Measurements from ENCODE around the gene TEX29.

The TEX29 gene

DNA sequence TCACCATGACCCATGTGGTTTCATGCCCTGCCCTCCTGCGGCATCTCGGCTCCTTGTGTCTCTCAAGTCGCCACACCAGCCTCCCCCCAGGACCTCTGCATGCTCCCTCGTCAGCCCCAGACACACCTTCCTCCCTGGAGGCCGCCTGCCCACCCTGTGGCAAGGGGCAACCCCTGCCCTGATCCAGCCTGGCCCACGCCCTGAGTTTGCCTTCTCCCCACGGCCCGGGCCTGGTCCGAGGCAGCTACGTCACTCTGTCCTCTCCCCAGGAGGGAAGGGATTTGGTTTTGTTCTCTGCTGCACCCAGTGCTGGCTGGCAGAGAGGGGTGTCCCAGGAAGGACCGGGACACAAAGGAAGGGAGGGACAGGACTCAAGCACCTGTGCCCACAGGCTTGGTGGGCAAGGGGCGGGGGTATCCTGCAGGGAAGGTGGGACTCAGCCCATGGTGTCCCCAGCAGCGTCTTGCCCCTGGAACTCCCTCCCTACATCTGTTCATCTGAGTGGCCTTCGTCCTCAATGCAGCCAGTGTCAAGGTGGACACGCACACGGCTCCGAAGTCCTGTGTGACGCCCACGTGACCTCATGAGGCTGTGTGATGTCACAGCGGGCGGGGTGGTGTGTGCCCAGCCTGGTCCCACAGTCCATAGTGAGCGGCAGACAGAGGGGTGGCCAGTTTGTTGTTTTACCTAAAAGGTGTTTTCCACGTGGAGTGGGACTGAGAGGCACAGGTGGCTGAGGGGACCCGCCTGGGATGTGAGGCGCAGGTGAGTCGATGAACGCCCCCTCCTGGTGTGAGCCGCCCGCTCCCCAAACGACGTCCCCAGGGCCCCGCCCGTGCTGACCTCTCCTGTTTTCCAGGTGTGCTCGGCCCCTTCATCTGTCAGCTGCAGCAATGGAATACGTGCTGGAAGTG lies at the start of gene TEX29:
TEX29 (plus strand) TSS at position 645 of the 914 bp plus-strand sequence; CDS start at position 894, 249 bp downstream.
- DNase-seq: no peak

DNA sequence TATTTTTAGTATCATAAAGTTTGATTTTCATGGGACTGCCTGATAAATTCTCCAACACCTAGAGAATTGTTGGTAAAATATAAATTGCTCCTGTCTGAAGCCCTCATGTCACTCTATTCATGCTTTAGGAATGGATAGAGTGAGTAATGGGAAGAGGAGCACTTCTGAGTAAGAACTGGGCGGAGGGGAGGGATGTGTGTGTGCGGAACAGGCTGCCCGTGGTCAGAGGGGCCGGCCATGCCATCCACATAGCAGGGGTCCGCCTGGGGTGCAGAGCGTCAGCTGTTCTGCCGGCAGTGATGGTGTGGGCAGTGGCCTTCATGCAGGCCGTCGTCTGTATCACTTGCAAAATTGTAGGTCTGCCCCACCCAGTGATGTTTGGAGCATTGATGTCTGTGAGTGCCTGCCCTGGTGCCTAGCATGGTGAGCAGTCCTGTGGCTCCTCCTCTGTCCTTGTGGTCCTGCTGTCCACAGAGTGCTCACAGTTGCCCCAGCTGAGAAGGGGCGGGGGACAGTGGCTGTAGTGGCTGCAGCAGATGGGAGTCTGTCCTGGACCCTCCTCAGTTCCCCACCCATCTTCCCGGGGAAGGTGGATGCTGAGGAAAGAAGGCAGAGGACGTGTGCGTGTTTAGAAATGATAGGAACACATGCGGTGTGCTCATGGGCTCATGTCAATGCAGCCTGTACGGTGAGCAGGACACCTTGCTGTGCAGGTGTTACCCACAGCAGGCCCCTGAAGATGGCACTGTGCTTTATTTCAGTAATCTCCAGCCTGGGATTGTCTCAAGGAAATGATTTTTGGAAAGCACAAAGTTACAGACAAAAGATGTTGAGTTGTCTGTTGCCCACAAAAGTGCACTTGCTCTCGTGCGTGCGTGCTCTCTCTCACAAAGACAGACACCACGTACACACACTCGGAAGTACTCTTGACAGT lies 49.4 kb upstream of the TEX29 start:
- DNase-seq: no peak

DNA sequence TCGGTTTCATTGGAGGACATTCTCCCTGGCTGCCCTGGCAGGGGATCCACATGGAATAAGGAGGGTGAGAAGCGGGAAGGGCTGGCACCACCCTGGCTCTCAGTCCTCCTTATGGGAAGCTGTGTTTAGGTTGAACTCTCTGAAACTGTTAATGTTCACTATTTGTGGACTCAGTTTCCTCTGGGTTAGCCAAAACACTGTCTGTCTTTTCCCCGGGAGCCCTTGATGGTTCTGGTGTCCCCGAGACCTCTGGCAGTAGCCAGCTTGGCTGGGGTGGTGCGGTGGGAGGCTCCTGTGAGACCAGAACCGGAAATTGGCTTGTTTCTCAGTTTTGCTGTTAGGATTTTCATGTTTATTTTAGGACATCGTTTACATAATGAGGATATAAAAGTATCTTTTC lies 48.3 kb upstream of the TEX29 start:
- no peak for DNase-seq

DNA sequence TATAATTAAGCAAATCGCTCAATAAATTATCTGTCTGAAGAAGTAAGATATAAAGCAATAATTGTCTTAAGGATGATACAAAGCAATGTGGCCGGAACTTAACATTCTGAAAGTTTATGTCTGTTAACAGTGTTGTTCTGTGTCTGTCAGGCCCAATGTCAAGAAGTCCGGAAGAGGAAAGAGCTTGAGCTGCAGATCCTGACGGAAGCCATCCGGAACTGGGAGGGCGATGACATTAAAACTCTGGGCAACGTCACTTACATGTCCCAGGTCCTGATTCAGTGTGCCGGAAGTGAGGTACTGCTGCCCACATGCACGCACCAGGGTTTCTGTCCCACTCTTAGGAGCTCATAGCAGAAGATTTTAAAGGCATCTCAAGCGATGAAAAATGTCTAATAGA lies 45.1 kb upstream of the TEX29 start:
- no peak for DNase-seq

DNA sequence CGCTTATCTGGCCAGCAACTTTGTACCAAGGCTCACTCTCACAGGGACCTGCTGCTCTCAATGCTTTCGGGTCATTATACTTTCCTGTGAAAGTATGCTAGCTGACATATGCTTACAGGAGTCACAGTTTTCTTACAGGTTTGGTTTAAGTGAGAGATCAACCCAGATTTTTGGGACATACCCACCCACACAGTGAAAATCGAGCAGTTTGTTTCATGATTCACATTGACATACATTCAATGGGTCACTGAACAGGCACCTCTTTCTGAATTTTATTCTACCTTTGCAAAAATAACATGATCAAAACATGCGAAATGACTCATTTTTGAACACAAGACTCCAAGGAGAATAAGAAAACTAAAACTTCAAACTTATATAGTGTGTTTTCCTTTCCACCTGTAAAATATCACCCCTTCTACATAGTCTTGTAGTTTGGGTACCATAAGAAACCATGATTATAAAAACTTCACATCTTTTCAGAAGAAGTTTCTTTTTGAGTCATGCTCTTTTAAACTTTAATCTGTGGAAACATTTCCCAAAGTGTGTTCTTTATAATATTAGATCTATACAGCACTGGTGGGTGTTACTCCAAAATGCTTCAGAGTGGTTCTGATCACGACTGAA lies 44.3 kb upstream of the TEX29 start:
- DNase-seq: no peak

DNA sequence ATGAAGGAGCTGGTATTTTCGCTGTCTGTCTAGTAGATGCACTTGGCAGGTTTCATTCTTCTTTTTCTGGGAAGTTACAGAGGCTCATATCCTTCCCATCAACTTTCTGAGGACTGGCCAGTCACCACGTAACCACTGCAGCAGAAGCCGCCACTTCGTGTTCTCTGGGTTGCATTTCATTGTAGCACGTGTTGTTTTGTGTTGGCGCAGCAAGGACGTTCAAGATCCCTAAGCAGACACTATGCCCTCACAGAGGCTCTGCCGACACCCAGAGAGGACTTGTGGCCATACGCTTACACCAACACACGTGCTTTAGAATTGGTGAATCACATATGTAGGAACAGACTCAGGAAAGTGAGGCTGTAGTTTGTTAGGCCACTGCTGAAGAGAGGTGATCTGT lies 42.2 kb upstream of the TEX29 start:
- DNase-seq: no peak

DNA sequence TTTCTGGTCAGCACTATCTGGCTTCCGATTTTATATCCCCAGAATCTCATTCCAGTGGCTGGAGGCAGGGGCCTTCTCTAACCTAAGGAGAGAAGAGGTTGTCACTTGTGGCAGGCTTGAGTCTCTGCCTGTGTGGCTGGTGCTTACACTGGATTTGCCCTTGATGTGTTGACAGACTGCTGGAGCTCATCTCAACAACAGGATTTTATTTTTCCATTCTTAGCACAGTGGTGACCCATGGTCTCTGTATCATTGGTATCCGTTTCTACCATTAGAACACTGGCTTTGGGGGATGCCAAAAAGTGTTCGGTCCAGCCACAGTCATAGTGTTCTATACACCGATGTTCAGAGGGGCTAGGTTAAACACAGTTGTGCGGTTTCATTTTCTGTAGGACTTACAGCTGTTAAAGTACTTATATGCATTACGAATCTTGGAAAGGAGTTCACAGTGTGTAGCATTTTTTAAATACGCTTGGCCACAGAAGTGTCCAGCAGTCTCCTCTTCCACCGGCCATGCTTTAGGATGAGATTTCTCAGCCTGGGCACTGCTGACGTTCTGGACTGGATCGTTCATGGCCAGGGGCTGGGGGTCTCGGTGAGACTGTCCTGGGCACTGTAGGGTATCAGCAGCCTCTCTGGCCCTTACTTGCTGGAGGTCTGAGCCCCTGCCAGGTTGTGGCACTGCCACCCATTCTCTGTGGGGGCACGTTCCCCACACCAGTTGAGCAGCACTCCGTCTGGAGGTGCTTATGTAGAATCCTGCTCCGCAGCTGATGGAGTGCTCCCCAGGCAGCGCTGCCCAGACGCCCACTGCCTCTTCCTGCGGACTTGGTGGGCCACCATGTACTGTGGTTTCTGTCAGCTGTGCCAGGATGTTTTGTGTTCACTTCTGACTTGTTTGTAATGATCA lies 41.4 kb upstream of the TEX29 start:
- DNase-seq: no peak

DNA sequence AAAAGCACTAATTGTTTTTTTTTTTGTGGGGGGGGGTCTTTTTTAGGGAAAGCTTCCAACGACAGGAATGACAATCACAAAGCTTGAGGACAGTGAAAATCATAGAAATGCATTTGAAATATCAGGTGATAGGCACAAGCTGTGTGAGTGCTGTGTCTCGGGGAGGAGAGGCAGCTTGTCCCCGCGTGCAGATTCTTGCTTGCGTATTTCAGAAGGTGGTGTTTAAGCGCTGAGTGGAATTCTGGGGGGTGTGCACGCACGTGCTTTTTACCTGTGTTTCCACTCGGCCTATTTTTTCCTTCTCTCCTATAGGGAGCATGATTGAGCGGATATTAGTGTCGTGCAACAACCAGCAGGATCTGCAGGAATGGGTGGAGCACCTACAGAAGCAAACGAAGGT lies 40.2 kb upstream of the TEX29 start:
- no peak for DNase-seq

DNA sequence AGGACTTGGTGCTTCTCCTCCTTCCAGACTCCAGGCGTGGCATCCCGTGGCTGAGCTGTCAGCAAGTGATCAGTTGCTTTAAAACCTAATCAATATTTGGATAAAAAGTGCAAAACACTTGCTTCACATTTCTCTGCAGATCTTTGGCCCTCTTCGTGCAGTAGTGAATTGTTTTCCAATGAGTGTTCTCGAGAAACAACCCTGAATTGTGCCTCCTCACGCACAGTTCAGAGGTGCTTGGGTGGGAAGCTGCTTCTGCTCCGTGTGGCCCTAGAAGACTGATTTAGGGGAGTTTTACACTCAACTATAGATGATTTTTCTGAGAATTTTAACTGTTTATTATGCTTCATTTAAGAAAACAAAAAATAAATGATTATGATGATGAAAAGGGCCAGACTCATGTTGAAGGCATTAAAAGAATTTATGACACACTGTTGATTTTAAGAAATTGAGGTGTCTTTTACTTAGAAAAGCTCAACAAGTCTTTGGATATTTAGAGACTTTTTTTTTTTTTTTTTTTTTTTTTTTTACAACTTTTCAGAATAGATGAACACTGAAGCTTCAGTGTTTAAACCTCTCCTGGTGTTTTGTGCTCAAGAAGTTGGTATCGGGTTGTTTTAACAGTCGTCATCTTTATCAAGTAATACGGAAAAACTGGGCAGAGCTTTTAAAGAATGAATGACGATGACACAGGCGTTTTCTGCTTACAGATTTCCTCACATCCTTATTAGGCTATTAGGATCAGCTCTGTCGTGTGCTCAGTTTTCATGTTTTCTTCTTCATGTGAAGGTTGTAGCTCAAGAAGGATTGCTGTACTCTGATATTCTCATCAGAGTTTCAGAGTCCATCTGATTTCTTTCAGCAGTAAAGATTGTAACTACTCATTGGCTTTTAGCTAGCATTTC lies 39.5 kb upstream of the TEX29 start:
- no peak for DNase-seq

DNA sequence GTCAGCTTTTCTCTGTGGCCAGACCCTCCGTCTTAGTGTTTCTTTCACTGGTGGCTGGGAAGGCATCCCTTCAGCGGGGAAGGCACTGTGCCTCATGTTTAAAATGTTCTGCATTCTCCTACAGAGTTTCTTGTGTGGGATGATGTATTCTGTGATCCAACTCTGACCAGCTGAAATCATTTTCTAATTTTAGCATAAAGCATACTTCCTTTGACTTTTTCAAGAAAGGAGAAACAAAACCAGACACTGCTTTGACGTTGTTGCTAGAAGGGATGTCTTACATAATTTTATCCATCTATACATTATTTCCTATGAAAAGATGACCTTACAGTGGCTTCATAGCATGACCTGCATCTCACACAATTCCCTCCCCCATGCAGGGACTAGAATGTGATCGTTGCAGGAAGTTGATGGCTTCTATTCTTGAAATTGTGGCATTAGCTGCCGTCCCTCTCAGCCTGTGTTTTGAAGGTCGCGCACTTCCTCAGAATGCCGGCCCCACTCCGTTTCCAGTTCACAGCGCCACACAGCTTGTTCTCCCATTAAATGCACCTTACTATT lies 38.6 kb upstream of the TEX29 start:
- DNase-seq: no peak

DNA sequence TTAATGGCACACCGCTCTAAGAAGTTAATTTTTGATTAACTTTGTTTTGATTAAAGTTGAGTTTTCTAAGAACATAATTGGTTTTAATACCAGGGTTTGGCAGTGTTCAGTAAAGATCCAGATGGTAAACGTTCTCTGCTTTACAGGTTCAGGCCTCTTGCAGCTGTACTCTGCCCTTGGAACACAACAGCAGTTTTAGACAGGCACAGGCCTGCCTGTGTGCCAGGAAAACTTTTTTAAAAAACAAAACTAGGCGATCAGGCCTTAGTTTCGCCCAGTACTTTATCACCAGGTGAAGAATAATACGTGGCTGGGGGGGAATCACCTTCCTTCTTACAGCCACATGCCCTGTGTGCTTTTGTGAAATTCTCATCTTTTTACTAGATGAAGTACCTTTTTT lies 38.0 kb upstream of the TEX29 start:
- DNase-seq: no peak

DNA sequence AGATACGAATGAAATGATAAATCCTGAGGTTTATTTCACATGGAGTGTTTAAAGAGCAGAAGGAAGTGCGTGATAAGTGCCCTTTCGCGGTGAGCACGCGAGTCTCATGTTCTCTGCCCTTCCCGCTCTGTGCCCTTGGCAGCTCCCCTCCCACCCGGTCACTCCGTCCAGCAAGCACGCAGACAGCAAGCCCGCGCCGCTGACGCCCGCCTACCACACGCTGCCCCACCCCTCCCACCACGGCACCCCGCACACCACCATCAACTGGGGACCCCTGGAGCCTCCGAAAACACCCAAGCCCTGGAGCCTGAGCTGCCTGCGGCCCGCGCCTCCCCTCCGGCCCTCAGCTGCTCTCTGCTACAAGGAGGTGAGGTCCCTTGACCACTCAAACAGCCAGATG lies 37.4 kb upstream of the TEX29 start:
- DNase-seq: no peak

DNA sequence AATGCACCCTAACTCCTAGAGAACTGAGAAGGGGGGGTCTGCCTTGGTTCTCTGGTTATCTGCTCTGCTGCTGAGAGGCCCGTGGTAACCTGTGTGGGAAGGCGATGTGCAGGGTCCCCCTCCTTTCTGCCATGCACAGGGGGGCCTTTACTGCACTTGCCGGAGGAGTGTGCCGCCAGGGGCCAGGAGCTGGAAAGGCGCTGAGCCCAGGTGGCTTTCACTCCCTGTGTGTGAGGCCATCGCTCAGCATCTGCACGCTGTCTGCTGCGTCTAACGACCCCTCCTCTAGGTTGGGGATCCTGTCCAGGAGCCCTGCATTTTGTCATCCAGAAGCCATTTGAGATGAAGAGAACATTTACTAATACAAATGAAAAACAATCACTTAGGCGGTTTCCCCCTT lies 37.0 kb upstream of the TEX29 start:
- no peak for DNase-seq

DNA sequence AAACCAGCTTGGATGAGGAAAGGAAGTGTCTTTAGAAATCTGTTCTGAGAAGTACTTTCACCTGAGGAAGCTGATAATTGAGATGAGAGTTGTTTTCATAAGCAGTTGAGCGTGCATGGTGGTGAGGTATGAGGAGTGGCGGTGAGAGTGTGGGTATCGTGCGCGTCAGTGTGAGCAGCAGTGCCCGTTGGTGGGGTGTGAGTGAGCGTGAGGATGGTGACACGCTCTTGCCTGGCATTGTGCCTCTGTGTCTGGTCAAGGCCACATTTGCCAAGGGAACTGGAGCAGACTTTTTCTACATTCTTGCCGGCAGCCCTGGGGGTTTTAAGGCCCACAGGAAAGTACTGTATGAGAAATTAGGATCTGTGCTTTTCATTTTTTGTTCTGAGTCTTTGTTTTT lies 36.5 kb upstream of the TEX29 start:
- no peak for DNase-seq

DNA sequence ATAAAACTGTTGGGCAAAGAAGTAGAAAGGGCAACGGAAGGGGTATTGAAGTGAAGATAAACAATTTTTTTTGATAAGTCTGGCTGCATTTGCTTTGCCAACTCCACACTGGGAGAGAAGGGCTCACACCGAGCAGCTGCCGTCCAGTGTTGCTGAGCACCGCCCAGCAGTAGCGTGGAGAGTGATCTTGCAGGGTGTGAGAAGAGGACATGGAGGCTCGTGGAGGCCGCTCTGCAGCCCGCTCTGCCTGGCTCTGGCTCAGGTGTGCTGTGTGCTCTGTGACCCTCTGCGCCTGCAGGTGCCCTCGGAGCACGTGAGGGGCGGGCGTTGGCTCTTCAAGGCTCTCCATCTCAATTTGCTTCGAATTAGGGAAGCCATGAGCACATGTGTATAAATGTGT lies 35.9 kb upstream of the TEX29 start:
- DNase-seq: no peak

DNA sequence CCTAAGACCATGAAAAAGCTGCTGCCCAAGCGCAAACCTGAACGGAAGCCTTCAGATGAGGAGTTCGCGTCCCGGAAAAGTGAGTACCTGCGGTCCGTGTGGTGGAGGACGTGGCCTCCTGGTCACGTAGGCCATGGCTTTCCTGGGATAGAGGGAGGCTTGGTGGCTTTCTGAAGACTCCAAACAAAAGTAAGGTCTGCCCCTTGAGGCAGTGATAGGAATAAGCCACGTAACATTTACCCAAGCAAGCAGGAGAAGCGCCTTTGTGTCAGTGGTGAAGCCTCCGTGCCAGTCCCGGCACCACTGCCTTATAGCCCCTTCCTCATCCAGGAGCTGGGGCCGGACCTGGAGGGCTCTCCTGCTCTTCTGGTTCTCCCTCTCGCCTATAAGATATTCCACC lies 34.3 kb upstream of the TEX29 start:
- no peak for DNase-seq

DNA sequence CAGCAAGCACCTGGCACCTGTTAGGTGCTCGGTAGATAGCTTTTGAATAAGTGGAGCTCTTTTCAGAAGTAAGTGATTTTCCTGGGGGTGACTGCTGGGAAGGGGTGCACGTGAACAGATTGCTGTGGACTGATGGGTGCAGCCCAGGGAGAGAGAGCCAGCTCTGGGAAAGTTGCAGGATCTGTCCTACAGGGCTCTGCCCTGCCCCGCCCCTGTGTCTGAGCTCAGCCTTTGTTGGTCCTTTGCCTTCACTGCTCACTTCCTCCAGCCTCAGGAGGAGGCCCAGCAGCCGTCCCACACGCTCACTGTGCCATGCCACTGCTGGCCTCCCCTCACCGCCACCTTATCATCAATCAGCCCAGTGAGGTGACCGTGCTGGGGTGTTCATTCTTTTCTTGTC lies 33.7 kb upstream of the TEX29 start:
- no peak for DNase-seq

DNA sequence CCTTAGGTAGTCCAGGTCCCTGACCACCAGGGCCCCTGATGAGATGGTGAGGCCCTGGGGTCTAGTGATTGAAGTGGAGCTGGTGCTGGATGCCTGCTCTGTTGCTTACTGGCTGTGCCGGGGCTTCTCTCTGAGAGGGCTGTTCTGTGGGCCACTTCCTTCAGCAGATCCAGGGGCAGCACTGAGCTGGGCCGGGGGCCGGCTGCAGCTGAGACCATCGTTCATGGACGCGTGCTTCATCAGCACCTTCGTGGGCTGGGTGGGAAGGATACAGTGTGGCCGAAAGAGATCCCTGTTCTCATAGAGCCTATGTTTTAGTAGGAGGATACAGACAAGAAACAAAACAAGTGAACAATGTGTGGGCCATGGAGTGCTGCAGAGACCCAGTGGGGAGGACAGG lies 33.2 kb upstream of the TEX29 start:
- DNase-seq: no peak

DNA sequence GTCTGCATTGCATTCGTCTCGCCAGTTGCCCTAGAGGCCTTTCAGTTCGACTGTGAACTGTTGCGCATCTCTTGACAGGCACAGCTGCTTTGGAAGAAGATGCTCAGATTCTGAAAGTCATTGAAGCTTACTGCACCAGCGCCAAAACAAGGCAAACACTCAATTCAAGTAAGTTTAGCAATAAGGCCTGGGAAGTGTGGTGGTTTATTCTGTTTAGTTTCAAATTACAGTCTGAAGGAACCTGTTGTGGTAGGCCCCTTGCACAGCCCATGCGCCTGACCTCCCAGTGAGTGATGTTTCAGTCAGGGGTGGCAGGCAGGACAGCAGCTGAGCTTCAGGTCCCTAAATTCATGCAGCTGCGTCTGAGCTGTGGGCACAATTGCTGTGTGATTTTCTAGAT lies 32.2 kb upstream of the TEX29 start:
- DNase-seq: no peak

DNA sequence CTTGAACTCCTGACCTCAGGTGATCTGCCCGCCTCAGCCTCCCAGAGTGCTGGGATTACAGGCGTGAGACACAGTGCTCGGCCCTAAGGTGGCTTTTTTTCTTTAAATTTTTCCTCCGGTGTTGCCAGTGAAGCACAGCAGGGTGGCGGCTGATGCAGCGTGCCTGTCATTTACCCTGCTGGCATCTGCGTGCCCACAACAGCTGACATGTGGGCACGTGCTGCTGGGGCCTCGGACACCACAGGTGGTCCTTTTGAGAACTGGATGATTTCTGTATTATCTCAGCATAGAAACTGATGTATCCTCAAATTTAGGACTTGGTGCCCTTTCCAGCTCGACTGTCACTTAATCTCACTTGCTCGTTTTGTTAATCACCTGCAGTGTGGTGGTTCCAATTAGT lies 31.2 kb upstream of the TEX29 start:
- no peak for DNase-seq

DNA sequence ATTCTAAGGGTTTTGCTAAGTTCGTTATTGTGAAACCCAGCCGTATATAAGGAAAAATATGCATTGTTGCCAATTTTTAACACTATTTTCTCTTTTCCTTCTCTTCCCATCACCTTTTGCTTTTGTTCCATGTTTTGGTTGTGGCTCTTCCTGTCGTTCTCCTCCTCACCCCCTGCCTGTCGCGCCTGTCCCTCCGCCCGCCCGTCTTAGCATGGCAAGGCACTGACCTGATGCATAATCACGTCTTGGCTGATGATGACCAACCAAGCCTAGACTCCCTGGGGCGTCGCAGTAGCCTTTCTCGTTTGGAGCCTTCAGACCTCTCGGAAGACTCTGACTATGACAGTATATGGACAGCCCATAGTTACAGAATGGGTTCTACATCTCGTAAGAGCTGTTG lies 28.5 kb upstream of the TEX29 start:
- DNase-seq: no peak

Data from activated CD4-positive, alpha-beta T cell treated with anti-CD3 and anti-CD28 coated beads for 1 hour (primary cell).